Measurements from ENCODE around the gene RNF157.
"Not testable (repeated sequence)": the region's sequence is repeated elsewhere in the genome, so short reads cannot be mapped to it uniquely, and the experiment has no call there.

The RNF157 gene

DNA sequence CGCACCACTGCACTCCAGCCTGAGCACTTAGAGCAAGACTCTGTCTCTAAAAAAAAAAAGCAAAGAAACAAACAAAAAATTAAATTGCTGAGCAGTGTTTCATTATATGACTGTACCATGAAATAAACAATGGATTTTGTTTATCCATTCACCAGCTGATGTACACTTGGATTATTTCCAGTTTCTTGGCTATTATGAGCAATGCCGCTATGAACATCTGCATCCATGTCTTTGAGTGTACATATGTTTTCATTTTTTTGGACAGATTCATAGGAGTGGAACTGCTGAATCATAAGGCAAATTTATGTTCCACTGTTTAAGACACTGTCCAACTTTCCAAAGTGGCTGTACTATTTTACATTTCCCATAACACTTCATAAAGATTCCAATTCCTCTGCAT, 8.0 kb downstream of the RNF157 start:
- DNase-seq, result no peak

DNA sequence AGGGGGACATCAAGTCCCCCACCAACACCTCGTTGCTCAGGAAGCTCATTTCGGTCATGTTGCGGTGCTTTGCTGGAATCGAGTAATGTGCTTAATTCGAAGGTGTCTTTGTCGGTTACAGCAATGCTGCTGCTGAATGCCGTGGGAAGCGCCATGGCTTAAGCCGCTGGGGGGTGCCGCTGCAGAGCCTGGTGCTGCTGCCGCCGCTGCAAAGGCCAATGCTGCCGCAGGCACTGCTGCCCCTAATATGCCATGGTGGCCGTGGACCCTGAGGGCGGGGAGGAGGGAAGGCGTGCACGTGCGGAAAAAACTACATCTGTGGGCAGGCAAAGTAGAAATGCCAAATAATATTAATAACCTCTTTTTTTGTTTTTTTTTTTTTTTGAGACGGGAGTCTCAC, 13.5 kb downstream of the RNF157 start:
- DNase-seq, result not testable (repeated sequence)

DNA sequence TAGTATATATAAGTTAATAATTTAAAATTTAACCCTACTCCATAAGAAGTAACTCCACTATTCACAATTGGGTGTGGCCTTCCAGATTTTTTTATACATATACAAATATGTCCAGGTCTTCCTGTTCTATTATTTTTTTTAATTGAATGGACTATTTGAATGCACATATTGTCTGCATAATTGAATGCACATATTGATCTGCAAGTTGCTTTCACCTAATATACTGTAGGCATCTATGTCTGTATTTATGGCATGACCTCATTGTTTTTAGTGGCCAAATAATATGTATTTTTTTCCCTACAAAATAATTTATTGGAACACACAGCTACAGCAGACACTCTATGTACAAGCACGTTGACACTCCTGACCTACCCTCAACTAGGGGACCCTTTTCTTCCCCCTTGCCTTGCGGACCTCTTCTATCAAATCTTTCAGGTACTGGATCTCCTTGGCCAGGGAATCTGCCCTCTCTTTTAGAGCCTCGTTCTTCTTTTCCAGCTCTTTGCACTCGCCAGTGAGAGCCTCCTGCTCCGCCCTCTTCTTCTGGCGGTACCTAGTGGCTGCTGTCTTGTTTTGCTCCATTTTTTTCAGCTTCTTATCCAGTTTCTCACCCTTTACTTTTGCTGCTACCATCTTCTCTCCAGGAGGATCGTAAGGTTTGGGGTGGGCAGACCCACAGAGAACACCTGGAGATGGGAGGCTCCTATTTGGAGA, 14.8 kb downstream of the RNF157 start:
- DNase-seq, result not testable (repeated sequence)

DNA sequence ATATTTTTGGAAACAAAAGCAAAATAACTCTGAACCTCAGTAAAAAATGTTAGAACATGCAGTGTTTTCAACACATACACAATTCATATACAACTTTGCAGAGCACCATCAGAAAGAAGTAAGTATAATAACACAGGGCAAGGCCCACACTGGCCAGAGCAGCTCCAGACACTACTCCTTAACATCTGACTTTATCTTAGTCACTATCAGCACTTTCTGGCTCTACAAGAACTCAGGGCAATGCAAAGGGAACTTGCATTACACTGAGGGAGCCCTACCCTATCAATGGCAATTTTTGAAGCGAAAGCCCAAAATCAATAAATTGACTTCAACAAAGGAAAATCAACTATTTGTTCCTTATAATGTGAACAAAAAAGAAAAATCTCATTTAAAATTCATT, 16.5 kb downstream of the RNF157 start:
- DNase-seq, result no peak

DNA sequence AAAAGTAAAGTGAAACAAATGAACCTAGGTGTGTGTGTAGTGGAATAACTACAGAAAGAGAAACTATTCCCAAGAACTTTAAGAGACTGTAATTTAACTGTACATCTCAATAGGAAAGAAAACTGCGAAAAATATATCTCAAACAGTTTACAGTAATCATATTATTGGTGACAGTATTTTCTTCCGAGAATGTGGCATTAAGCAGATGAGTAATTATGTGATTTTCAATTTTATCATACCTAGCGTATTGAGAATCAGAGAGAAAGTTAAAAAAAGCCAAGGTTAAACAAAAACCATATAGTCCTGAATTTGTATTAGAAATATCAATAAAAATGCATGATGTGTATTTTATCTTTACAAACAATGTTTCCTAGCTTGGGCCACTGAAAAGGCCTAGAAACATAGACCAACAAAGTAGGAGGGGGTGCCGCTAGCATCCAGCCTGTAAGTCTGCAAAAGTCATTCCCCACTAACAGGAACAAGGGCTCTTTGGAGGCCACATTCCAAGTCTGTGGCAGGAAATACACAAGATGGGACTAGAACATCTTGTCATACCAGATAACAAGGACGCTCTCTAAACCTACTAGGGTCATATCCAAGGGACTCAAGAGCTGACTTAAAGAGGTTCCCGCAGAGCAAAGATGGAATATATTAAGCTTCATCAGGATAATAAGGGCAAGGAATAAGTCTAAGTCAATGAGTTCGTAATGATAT, 20.5 kb downstream of the RNF157 start:
- no peak for DNase-seq

DNA sequence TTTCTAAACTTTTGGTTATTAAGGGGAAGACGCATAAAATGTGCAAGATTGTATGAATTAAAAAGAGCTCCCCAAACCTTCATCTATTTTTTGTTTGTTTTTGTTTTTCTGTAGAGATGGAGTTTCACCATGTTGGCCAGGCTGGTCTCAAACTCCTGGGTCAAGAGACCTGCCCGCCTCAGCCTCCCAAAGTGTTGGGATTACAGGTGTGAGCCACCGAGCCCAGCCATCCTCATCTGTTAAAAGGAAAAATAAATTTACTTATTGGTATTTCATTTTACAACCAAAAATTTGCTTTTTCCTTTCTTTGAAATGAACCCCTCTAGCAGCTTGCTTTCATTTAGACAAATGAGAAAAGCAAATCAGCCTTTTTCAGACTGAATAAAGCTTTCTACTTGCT, 23.2 kb downstream of the RNF157 start:
- DNase-seq, result no peak

DNA sequence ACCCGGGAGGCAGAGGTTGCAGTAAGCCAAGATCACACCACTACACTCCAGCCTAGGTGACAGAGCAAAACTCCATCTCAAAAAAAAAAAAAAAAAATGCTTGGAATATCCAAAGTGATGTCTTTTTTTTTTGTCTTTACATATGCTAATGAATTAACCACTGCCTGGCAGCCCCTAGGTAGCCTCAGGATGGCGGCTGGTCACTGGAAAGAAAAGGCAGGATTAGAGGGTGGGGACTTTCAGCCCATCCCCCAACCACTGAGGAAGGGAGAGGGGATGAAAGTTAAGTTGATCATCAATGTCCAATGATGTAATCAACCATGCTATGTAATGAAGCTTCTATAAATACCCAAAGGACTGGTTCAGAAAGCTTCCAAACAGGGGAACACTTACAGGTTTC, 26.8 kb downstream of the RNF157 start:
- no peak for DNase-seq

DNA sequence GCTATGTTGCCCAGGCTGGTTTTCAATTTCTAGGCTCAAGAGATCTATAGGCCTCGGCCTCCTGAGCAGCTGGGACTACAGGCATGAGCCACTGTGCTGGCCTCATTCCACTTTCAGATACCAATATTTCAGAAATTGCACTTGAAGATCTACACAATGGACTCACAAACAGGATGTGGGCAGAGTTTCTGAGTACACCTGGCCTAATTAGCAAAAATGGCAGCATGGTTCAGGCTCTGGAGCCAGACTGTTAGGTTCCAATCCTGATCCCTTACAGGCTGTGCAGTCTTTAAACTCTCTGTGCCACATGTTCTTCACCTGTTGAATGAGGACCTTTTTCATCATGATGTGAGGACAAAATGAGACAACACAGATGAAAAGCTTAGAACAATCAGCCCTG, 32.2 kb downstream of the RNF157 start:
- DNase-seq, result no peak

DNA sequence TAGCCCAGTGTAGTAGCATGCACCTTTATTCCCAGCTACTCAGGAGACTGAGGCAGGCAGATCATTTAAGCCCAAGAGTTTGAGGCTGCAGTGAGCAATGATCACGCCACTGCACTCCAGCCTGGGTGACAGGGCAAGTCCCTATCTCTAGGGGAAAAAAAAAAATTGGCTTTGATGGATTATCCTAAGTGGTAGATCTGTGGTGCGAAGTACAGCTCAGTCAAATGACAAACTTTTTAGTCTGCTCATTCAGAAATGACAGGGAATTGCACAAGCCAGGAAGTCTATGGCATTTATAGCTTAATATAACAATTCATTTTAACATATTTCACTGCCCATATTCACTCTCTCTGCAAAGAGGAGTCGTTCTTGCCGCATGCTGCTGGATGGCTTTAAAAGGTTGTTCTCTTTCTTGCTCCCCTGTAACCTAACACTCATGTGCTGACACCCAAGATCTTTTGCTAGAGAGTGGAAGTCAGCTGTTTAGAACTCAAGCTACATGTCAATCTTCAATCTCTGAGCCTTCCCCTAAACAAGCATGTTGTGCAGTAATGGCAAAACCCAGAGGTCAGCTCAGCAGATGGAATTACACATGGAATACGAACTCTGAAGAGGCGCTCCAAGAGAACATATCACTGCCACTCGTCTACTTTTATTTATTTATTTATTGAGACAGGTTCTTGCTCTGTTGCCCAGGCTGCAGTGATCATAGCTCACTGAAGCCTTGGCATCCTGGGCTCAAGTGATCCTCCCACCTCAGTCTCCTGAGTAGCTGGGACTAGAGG, 32.8 kb downstream of the RNF157 start:
- DNase-seq, result no peak

DNA sequence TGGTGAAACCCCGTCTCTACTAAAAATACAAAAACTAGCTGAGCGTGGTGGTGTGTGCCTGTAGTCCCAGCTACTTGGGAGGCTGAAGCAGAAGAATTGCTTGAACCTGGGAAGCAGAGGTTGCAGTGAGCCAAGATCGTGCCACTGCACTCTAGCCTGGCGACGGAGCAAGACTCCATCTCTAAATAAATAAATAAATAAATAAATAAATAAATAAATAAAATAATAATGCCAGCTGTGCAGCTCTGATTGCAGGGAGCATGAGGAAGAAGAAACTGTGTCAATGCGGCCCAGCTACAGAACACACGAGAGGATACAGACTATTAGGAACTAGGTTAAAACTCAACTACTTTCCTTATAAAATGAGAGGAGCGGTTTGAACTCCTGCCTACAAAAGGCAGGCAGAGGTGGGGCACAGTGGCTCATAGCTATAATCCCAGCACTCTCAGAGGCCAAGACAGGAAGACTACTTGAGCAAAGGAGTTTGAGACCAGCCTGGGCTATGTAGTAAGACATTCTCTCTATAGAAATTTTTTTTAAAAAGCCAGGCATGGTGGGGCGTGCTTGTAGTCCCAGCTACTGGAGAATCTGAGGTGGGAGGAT, 34.6 kb downstream of the RNF157 start:
- DNase-seq, result not testable (repeated sequence)

DNA sequence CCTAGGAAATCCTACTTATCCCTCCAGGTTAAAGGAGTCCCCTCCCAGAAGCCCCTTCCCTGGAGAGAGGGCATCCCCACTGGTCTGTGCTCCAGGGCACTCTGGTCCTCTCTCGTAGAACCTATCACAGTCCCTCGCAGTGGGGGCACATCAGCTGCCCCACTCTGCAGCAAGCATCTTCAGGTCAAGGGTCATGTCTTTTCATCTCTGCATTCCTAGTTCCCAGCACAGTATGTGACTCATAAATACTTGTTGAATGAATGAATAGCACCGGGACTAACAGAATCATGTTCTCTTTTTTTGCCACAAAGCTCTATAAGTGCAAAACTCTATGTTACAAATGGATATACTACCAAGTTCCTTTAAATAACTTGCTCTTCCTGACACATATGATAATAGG, 36.0 kb downstream of the RNF157 start:
- DNase-seq, result no peak

DNA sequence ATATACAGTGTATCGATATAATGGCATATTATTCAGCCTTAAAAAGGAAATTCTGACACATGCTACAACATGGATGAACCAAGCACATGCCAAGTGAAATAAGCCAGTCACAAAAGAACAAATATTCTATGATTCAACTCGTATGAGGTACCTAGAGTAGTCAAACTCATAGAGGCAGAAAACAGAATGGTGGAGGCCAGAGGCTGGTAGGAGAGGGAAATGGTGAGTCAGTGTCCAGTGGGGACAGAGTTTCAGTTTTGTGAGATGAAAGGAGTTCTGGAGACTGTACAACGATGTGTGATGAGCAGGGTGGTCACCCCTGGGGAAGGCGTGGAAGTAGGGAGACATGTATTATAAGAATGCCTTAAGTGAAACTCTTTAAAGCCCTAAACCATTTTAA, 39.9 kb downstream of the RNF157 start:
- DNase-seq, result no peak

DNA sequence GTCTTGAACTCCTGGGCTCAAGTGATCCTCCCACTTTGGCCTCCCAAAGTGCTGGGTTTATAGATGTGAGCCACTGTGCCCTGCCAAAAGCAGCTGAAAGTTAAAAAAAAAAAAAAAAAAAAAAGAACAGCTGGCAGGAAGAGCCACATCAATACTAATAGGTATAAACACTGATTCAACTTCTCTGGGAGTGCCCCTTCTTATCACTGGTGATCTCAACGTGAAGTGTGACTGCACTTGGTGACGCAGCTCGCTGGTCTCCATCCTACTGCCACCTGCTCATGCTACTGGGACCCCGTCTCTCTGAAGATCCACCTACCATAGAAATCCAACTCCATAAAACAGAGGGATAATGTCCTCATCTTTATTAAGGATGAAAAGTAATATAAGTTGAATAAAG, 40.8 kb downstream of the RNF157 start:
- no peak for DNase-seq

DNA sequence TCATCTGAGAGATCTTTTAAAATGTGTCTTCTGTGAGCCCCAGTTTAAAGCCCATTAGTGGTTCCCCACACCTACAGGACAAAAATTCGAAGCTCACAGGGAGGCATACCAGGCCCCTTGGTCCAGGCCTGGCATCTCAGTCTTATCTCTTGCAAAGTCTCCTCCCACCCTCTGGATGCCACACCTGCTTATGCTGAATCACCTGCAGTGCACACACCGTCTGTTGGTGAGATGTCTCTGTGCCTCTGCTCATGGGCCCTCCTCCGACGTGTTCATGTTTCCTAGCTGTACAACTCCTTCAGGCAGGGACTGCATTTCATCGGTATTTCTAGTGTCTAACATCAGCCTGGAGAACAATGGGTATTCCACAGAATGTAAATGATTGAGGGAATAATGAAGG, 41.6 kb downstream of the RNF157 start:
- no peak for DNase-seq

DNA sequence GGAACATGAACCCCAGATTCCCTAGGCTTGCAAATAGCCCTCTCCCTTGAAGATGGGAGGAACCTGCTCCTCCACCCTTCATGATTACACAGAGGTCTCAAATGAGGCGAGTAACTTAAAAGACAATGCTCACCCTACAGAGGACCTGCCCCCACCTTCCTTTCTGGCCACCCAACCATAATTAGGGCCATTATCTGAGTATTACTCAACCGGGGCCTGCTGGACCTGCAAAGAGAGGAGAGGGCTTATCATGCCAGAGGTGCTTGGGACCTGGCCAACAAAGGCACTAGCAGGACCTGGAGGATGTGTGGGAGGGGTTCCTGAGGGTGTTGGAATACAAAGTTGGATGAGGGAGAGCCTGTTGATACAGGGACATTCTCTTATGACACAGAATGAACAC, 42.4 kb downstream of the RNF157 start:
- DNase-seq, result no peak

DNA sequence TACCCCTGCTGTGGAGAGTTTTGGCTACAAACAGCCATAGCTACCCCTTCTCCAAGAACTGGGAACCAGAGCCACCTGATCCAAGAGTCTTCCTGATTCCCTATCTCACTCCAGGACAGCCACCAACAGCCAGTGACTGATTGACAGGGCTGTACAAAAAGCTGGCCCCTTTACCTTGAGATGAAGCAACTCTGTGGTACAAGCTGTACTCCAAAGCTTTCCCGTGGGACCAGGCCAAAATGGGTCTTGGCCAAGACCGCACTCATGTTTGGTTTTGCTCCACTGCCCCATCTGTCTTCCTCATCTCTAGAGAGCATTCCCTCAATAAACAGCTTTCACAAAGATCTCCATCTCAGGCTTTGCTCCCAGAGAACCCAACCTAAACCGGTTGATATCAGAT, 43.6 kb downstream of the RNF157 start:
- no peak for DNase-seq

DNA sequence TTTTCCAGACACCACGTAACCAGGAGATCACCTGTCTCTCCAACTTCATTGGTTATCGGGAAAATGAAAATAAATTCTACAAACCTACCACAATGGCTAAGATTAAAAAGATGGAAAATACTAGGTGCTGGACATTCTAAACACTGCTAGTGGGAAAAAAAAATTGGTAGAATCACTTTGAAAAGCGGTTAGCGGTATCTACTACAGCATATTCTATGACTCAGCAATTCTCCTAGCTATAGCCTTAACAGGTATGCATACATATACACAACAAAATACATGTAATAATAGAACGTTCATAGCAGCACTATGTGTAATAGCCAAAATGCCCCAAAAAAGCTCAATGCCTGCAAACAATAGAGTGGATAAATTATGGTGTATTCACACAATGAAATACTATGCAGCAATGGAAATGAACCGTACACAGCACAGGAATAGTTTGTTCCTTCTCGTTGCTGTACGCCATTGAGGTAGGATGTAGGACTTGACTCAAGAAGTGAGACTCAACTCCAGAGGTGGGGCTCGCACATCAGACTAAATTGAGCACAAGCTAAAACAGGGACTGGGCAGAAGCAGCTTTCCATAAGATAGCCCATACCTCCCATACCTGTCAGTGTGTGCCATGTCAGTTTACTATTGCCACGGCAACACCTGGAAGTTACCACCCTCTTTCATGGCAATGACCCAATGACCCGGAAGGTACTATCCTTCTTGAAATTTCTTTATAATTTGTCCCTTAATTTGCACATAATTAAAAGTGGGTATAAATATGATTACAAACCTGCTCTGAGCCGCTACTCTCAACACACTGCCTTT, 44.8 kb downstream of the RNF157 start:
- DNase-seq, result no peak

DNA sequence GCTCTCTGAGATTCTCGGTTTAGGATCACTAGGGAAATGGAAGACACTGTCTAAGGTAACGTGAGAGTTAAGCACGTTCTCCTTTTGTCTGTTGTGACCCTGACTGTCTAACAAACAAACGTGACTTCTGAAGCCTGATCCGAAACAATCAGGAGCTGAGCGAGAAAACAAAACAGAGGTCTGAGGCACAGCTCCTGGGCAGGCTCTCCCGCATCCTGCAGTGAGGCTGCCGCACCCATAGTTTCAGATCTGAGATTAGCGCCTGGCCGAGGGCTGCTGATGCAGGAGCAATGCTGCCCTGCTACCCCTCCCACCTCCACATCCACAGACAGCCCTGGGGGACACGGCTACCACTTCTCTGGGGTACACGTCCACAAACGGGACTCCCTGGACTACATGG, 46.7 kb downstream of the RNF157 start:
- DNase-seq, result no peak

DNA sequence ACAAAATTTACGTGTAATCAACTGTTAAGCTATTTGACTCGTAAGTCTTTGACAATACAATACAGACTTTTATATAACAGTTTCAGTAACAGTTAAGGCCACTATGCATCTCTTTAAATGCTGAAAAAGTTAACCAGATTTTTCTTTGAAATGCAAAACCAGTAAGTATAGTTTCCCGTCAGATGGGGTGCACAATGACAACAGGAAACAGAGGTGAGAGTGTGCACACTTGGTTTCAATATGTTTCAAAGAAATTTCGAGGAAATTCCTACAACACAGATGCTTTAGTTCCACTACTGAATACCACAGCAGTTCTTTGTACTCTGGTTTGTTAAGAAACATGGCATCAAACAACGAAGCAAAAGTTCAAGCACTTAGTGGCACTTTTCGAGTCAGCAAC, 48.4 kb downstream of the RNF157 start:
- peak in 1 of 2 experiments; percentile 24 for DNase-seq

DNA sequence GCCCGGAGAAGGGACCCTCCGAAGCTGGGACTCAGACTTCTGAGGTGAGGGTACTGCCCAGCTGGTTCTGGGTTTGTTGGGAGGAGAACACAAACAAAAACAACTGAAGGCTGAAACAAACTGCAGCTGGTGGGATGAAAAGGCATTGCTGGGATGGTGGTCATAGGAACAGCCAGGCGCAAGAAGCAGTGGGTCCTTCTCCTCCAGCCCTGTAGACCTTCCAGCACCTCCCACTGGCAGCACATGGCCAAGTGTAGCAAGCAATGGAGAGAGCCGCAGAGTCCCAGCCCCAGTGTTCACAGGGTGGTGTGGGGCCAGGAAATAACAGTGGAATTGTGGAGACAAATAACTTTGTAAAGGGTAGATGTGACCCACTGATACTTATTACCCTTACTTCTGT, 50.6 kb downstream of the RNF157 start:
- DNase-seq, result no peak

DNA sequence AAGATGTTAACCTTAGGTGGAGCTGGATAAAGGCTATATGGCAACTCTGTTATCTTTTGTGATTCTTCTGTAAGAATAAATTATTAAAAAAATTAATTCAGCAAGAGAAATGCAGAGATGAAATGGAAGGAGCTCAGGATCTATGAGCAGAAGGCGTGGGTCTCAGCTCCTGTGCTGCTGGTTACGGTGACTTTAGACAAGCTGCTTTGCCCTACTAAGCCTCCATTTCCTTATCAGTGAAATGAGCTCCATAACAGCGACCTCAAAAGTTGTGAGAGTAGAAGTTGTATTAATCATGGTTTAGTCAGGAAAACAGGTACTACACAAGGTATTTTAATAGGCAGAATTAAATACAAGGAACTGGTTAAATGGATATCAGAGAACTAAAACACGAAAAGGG, 51.0 kb downstream of the RNF157 start:
- DNase-seq, result no peak

DNA sequence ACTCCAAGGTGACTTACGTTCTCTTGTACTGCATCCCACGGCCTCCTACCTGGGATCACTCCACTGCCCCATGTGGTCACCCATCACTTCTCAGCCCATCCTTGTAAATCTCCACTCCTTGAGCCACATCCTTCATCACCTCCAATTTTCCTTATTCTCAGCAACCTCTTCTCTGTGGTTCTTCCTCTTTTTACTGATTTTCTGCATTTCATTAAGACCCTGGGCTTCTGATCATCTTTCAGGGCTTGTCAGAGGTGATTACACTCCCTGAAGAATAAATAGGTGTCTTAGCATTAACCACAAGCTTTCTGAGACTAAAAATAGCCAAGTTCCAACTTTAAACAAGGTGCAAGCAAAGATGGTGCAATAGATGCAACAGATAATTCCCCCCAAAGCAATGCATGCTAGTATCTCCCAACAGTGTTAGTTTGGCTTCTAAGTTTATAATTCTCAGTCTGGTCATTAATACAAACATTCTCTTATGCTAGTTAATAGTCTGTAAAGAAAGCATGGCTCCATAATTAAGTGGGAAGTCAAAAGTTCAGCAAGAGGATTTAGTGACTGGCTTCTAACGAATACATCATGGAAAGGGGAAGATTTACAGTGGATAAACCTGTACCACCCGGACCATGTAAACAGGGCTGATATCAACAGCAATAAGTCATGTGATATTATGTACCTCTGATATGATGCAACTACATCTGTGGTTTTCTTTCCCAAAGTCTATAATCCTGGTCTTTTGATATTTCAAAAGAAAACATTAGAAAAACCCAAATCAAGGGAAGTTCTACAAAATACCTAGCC, 51.9 kb downstream of the RNF157 start:
- no peak for DNase-seq
